ENCODE data around the gene PROZ. TPM values are rescaled to one million over a fixed set of nuclear protein-coding genes. Genes with fewer than 3 reads are reported as not detected.

The PROZ gene
- total and polyA plus RNA-seq, 2 of the 13 experiments (the other 11 are each of a cell fraction or from before 2014, with no cell fraction given) = 5.6 to 22.5 TPM

DNA sequence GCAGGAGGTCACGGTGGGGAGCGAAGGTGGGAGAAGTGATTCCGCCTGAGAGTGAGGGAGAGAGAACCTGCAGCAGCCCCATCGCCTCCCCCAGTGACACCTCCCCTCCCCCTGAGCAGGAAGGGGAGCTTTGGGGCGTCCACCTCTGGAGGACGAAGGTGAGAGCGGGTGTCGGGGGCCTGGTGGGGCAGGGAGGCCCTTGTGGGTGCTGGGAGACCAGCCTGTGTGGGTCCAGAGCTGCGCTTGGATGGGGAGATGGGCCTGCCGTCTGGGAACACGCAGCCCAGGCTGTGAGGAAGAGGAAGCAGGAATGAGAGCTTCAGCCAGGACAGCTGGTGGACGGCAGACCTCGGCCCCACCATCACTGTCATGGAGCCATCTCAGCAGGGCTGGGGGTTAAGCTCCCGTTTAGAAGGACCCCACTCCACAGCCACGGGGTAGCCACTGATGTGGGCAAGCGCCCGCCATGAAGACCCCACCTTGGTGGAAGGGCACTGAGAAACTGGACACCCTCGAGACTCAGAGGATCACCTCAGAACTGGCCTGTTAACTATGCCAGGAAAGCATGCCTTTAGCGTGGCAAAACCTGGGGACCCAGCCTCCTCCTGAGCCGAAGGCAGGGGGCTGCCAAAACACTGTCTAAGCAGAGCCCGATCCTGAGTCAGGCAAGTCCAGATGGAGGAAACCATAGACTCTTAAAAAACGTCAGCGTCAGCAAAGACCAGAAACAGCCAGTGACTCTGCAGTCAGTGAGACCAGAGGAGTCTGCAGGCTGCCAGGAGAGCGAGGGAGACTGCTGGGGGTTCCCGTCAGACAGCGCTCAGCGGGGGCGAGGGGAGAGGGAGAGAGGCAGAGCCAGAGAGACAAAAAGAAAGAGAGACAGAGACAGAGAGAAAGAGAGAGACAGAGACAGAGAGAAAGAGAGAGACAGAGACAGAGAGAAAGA lies 6.4 kb upstream of the PROZ start (continued):
- TF ChIP-seq HMG20B (CRISPR knock-in tag; conservative IDR thresholded peaks at IDR 0.05) (no peak), PRDM10 (CRISPR knock-in tag; IDR thresholded peaks at IDR 0.05; ENCODE audit: low read depth) (no peak), TCF12 (IDR thresholded peaks at IDR 0.05) (no peak), TCF12 (CRISPR knock-in tag; IDR thresholded peaks at IDR 0.05) (no peak), HES4 (CRISPR knock-in tag; IDR thresholded peaks at IDR 0.05; ENCODE audit: borderline replicate concordance) (no peak), NFE2L1 (CRISPR knock-in tag; IDR thresholded peaks at IDR 0.05; ENCODE audit: borderline replicate concordance) (no peak), MED8 (CRISPR knock-in tag; IDR thresholded peaks at IDR 0.05; ENCODE audit: insufficient replicate concordance) (no peak), CREB3 (CRISPR knock-in tag; IDR thresholded peaks at IDR 0.05) (peak; percentile 50; the same call in 1 of the 2 replicates), ELF1 (CRISPR knock-in tag; IDR thresholded peaks at IDR 0.05) (no peak), ZNF431 (CRISPR knock-in tag; IDR thresholded peaks at IDR 0.05; ENCODE audit: borderline replicate concordance, low read depth) (no peak), ZSCAN20 (CRISPR knock-in tag; IDR thresholded peaks at IDR 0.05; ENCODE audit: borderline replicate concordance) (no peak), SP4 (CRISPR knock-in tag; IDR thresholded peaks at IDR 0.05) (no peak), SMAD3 (CRISPR knock-in tag; IDR thresholded peaks at IDR 0.05) (no peak)
- TF ChIP-seq, protein P1, sequence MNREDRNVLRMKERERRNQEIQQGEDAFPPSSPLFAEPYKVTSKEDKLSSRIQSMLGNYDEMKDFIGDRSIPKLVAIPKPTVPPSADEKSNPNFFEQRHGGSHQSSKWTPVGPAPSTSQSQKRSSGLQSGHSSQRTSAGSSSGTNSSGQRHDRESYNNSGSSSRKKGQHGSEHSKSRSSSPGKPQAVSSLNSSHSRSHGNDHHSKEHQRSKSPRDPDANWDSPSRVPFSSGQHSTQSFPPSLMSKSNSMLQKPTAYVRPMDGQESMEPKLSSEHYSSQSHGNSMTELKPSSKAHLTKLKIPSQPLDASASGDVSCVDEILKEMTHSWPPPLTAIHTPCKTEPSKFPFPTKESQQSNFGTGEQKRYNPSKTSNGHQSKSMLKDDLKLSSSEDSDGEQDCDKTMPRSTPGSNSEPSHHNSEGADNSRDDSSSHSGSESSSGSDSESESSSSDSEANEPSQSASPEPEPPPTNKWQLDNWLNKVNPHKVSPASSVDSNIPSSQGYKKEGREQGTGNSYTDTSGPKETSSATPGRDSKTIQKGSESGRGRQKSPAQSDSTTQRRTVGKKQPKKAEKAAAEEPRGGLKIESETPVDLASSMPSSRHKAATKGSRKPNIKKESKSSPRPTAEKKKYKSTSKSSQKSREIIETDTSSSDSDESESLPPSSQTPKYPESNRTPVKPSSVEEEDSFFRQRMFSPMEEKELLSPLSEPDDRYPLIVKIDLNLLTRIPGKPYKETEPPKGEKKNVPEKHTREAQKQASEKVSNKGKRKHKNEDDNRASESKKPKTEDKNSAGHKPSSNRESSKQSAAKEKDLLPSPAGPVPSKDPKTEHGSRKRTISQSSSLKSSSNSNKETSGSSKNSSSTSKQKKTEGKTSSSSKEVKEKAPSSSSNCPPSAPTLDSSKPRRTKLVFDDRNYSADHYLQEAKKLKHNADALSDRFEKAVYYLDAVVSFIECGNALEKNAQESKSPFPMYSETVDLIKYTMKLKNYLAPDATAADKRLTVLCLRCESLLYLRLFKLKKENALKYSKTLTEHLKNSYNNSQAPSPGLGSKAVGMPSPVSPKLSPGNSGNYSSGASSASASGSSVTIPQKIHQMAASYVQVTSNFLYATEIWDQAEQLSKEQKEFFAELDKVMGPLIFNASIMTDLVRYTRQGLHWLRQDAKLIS (CRISPR knock-in tag; IDR thresholded peaks at IDR 0.05) = no peak

All from HepG2 (cell line).